ENCODE results near the gene PIGL.

PIGL gene

GRCh38 chr17:16243385-16243784 lies 26.4 kb downstream of the PIGL start:
- H3K27ac Mint-ChIP-seq, result peak overlapping the region; percentile 95
- TF ChIP-seq CTCF (IDR thresholded peaks at IDR 0.05), result no peak
- H3K4me3 Mint-ChIP-seq, result no peak overlapping the region
- H3K4me1 Mint-ChIP-seq, result peaks cover 12% of the 10 kb centered on the region
- H3K9me3 Mint-ChIP-seq, result peaks cover 4% of the 10 kb centered on the region
- DNase-seq, result no peak
- H3K36me3 Mint-ChIP-seq (ENCODE audit: low read depth), result peaks cover 30% of the 10 kb centered on the region
- no peaks in the 10 kb centered on the region for H3K27me3 Mint-ChIP-seq (ENCODE audit: low read depth, poor library complexity)

GRCh38 chr17:16243801-16244567 lies 27.0 kb downstream of the PIGL start:
- no peaks in the 10 kb centered on the region for H3K27me3 Mint-ChIP-seq (ENCODE audit: low read depth, poor library complexity)
- peak overlapping the region; percentile 95 for H3K27ac Mint-ChIP-seq
- DNase-seq, result no peak
- H3K4me3 Mint-ChIP-seq, result no peak overlapping the region
- no peak for TF ChIP-seq CTCF (IDR thresholded peaks at IDR 0.05)
- peaks cover 35% of the 10 kb centered on the region for H3K36me3 Mint-ChIP-seq (ENCODE audit: low read depth)
- H3K9me3 Mint-ChIP-seq, result peaks cover 4% of the 10 kb centered on the region
- peaks cover 12% of the 10 kb centered on the region for H3K4me1 Mint-ChIP-seq

- H3K4me1 Mint-ChIP-seq, result peaks cover 12% of the 10 kb centered on the region
- no peak for TF ChIP-seq CTCF (IDR thresholded peaks at IDR 0.05)
- no peak overlapping the region for H3K27ac Mint-ChIP-seq
- H3K4me3 Mint-ChIP-seq, result no peak overlapping the region
- peaks cover 40% of the 10 kb centered on the region for H3K36me3 Mint-ChIP-seq (ENCODE audit: low read depth)
- DNase-seq, result no peak
- H3K27me3 Mint-ChIP-seq (ENCODE audit: low read depth, poor library complexity), result no peaks in the 10 kb centered on the region
- H3K9me3 Mint-ChIP-seq, result peaks cover 4% of the 10 kb centered on the region
These were observed 30.6 kb downstream of the PIGL start for GRCh38 chr17:16247586-16247984.

- H3K36me3 Mint-ChIP-seq (ENCODE audit: low read depth), result peaks cover 42% of the 10 kb centered on the region
- H3K4me1 Mint-ChIP-seq, result peaks cover 9% of the 10 kb centered on the region
- H3K4me3 Mint-ChIP-seq, result no peak overlapping the region
- no peak overlapping the region for H3K27ac Mint-ChIP-seq
- no peak for TF ChIP-seq CTCF (IDR thresholded peaks at IDR 0.05)
- peaks cover 4% of the 10 kb centered on the region for H3K9me3 Mint-ChIP-seq
- peaks cover 3% of the 10 kb centered on the region for H3K27me3 Mint-ChIP-seq (ENCODE audit: low read depth, poor library complexity)
- no peak for DNase-seq
These were observed 33.6 kb downstream of the PIGL start for GRCh38 chr17:16250635-16251034.

GRCh38 chr17:16251043-16251442 lies 34.0 kb downstream of the PIGL start:
- Mint-ChIP-seq H3K4me1 (peaks cover 10% of the 10 kb centered on the region), H3K27ac (no peak overlapping the region), H3K36me3 (ENCODE audit: low read depth) (peaks cover 42% of the 10 kb centered on the region), H3K27me3 (ENCODE audit: low read depth, poor library complexity) (peaks cover 3% of the 10 kb centered on the region), H3K4me3 (no peak overlapping the region), H3K9me3 (peaks cover 4% of the 10 kb centered on the region)
- DNase-seq, result no peak
- TF ChIP-seq CTCF (IDR thresholded peaks at IDR 0.05), result no peak

- Mint-ChIP-seq H3K9me3 (peaks cover 4% of the 10 kb centered on the region), H3K4me1 (peaks cover 10% of the 10 kb centered on the region), H3K36me3 (ENCODE audit: low read depth) (peaks cover 42% of the 10 kb centered on the region), H3K4me3 (no peak overlapping the region), H3K27me3 (ENCODE audit: low read depth, poor library complexity) (peaks cover 3% of the 10 kb centered on the region), H3K27ac (no peak overlapping the region)
- TF ChIP-seq CTCF (IDR thresholded peaks at IDR 0.05), result no peak
- DNase-seq, result no peak
These were observed 34.5 kb downstream of the PIGL start for GRCh38 chr17:16251556-16251955.
